C4-2B (cell line): Measurements from ENCODE around the gene LRRC26.

Experiments
- H3K27ac ChIP-seq: fragments of 450-650 bp; 2 replicates; pipeline ENCODE4 v1.5.1; 2017
- CTCF ChIP-seq: fragments of 450-650 bp; conservative IDR thresholded peaks from 2 replicates; pipeline ENCODE4 v1.5.1; 2017; ENCODE audit warnings: mild to moderate bottlenecking
- ZFX ChIP-seq: fragments of 450-650 bp; IDR thresholded peaks from 2 replicates; pipeline ENCODE4 v1.6.1; 2017

Gene LRRC26

GRCh38 chr9:137214620-137215019, 44.8 kb upstream of the LRRC26 start:
- TF ChIP-seq CTCF (no peak), ZFX (no peak)
- H3K27ac ChIP-seq, result no peak overlapping the region

- no peak overlapping the region for H3K27ac ChIP-seq
- TF ChIP-seq ZFX (no peak), CTCF (no peak; the same call in 1 of the 2 replicates)
Observed at GRCh38 chr9:137213160-137214060, 43.6 kb upstream of the LRRC26 start.

GRCh38 chr9:137212520-137212919, 42.7 kb upstream of the LRRC26 start:
- no peak for TF ChIP-seq CTCF
- no peak for TF ChIP-seq ZFX
- H3K27ac ChIP-seq, result no peak overlapping the region

GRCh38 chr9:137211532-137211931, 41.7 kb upstream of the LRRC26 start:
- TF ChIP-seq CTCF (no peak), ZFX (no peak)
- H3K27ac ChIP-seq, result no peak overlapping the region

- 0 out of 2 replicates have a peak overlapping the region, but pooled peaks have one; percentile 86 for H3K27ac ChIP-seq
- no peak for TF ChIP-seq CTCF
- TF ChIP-seq ZFX, result no peak
Observed at GRCh38 chr9:137206602-137207001, 36.8 kb upstream of the LRRC26 start.

GRCh38 chr9:137205126-137206069, 35.5 kb upstream of the LRRC26 start, which contains the start of the genes NDOR1 and TMEM203:
NDOR1 (plus strand) TSS chr9:137205700; CDS start chr9:137205778, 78 bp downstream.
TMEM203 (minus strand) TSS chr9:137205648; CDS start chr9:137205414, 234 bp downstream.
- TF ChIP-seq ZFX, result peak; percentile 95; the same call in 1 of the 2 replicates
- TF ChIP-seq CTCF, result no peak
- H3K27ac ChIP-seq, result peak within 1 kb of the TSS; percentile 86
